Measurements from ENCODE around the gene SLC6A19. TPM values are rescaled to one million over a fixed set of nuclear protein-coding genes. Genes with fewer than 3 reads are reported as not detected.

Gene SLC6A19
- total RNA-seq, 4 donors from 2014 or later: under 0.01 TPM; not detected in 3

- Histone ChIP-seq H3K27me3 (peaks cover 0 to 48% of the 10 kb centered on the region in 2 donors), H3K9me3 (no peaks in the 10 kb centered on the region), H3K4me3 (no peak overlapping the region), H3K27ac (no peak overlapping the region), H3K4me1 (no peaks in the 10 kb centered on the region), H3K36me3 (no peaks in the 10 kb centered on the region)
- 80 to 86% methylated on average over 11 to 21 of the region's 25 CpGs for WGBS, 2 donors
- TF ChIP-seq POLR2A (IDR thresholded peaks at IDR 0.05) (no peak), CTCF (IDR thresholded peaks at IDR 0.05) (no peak), EP300 (IDR thresholded peaks at IDR 0.05) (no peak)
- no peak for DNase-seq (ENCODE audit: low spot score in 2 of 2)
These were observed 2.7 kb downstream of the SLC6A19 start for GRCh38 chr5:1203968-1204692.

GRCh38 chr5:1204693-1205242 lies 3.4 kb downstream of the SLC6A19 start:
- Histone ChIP-seq H3K27ac (no peak overlapping the region), H3K4me3 (no peak overlapping the region), H3K36me3 (no peaks in the 10 kb centered on the region), H3K9me3 (no peaks in the 10 kb centered on the region), H3K4me1 (no peaks in the 10 kb centered on the region), H3K27me3 (peaks cover 0 to 48% of the 10 kb centered on the region in 2 donors)
- no peak for TF ChIP-seq POLR2A (IDR thresholded peaks at IDR 0.05)
- WGBS, 2 donors: 32 to 34% methylated on average over 12 to 13 of the region's 18 CpGs
- DNase-seq (ENCODE audit: low spot score in 2 of 2): no peak

DNA sequence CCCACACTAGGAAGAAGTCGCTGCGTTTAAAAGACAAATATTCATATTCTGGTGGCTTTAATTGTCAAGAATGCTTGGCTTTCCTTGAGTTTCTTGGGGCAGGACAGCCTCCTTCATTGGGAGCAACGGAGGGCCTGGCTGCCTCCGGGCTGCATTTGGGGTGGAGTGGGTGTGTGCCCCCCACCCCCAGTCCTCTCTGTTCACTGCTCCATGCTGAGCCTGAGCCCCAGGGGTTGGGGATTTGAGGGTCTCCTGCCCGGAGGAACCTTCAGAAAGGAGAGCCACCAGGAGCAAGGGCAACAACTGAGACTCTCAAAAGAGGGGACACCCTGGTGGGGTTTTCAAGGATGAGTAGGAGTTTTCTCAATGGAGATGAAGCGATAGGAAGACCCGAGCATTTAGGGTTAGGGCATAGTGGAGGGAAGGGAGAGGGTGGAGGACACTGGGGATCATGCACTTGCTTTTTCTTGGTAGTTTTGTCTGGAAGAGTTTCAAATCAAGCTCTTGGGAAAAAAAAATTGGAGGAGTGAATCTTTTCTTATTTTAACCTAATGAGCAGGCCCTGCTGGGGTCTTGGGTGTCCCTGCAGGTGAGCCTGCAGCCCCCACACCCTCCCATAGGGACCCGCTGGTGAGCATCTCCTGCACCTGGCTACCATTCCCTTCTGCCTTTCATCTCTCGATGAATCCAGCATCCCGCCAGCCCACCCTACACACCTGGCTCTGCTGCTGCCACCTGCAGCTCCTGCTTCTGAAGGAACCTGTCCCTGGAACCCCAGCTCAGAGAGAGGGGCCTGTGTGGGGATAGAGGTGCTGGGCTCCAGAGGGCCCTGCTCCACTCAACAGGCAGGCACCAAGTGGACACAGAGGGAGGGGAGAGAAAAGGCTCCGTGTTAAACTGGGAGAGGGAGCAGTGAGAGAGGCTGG lies 4.1 kb downstream of the SLC6A19 start:
- H3K27me3 ChIP-seq: peaks cover 0 to 45% of the 10 kb centered on the region in 2 donors
- no peak for DNase-seq (ENCODE audit: low spot score in 2 of 2)
- no peak overlapping the region for H3K4me3 ChIP-seq
- WGBS, 2 donors: 66 to 67% methylated on average over 11 of the region's 11 CpGs
- TF ChIP-seq EP300 (IDR thresholded peaks at IDR 0.05): no peak
- no peak for TF ChIP-seq POLR2A (IDR thresholded peaks at IDR 0.05)
- no peak for TF ChIP-seq CTCF (IDR thresholded peaks at IDR 0.05)
- H3K36me3 ChIP-seq: no peaks in the 10 kb centered on the region
- no peak overlapping the region for H3K27ac ChIP-seq
- no peaks in the 10 kb centered on the region for H3K4me1 ChIP-seq
- no peaks in the 10 kb centered on the region for H3K9me3 ChIP-seq

GRCh38 chr5:1206521-1207412 lies 5.4 kb downstream of the SLC6A19 start:
- TF ChIP-seq POLR2A (IDR thresholded peaks at IDR 0.05): no peak
- TF ChIP-seq EP300 (IDR thresholded peaks at IDR 0.05): no peak
- TF ChIP-seq CTCF (IDR thresholded peaks at IDR 0.05): no peak
- H3K4me3 ChIP-seq: no peak overlapping the region
- 59 to 61% methylated on average over 40 to 49 of the region's 49 CpGs for WGBS, 2 donors
- no peaks in the 10 kb centered on the region for H3K36me3 ChIP-seq
- peaks cover 0 to 35% of the 10 kb centered on the region in 2 donors for H3K27me3 ChIP-seq
- H3K4me1 ChIP-seq: no peaks in the 10 kb centered on the region
- DNase-seq (ENCODE audit: low spot score in 2 of 2): no peak
- no peaks in the 10 kb centered on the region for H3K9me3 ChIP-seq
- no peak overlapping the region for H3K27ac ChIP-seq

- peaks cover 0 to 29% of the 10 kb centered on the region in 2 donors for H3K27me3 ChIP-seq
- H3K27ac ChIP-seq: no peak overlapping the region
- DNase-seq (ENCODE audit: low spot score in 2 of 2): no peak
- 74 to 78% methylated on average over 6 of the region's 6 CpGs for WGBS, 2 donors
- no peaks in the 10 kb centered on the region for H3K9me3 ChIP-seq
- H3K4me3 ChIP-seq: no peak overlapping the region
- no peak for TF ChIP-seq EP300 (IDR thresholded peaks at IDR 0.05)
- TF ChIP-seq CTCF (IDR thresholded peaks at IDR 0.05): no peak
- no peak for TF ChIP-seq POLR2A (IDR thresholded peaks at IDR 0.05)
- no peaks in the 10 kb centered on the region for H3K4me1 ChIP-seq
- H3K36me3 ChIP-seq: no peaks in the 10 kb centered on the region
These were observed 6.2 kb downstream of the SLC6A19 start for GRCh38 chr5:1207555-1207954.

Measured in tibial nerve (tissue), 4 donors.